H54 (cell line): ENCODE measurements around the gene ERC2.

Experiments
- DNase-seq: peaks from one replicate; pipeline ENCODE4 v3.0.0; 2011; ENCODE audit warnings: low spot score, mixed read lengths; ENCODE audit not compliant: insufficient read length
- FAIRE-seq: peaks from 3 replicates; lab custom pipeline; 2011; peaks lifted over from hg19 to GRCh38; lab: Jason Lieb, UNC
- POLR2A ChIP-seq: IDR thresholded peaks from 2 replicates; pipeline ENCODE4 v1.6.1; 2011; ENCODE audit warnings: low read depth, mild to moderate bottlenecking, low read length

Gene ERC2

GRCh38 chr3:55708242-55708641 is 760.0 kb downstream of the ERC2 start:
- no peak for FAIRE-seq
- TF ChIP-seq POLR2A = no peak
- no peak for DNase-seq

GRCh38 chr3:55704521-55704920 is 763.7 kb downstream of the ERC2 start:
- FAIRE-seq (no peak), DNase-seq (no peak)
- no peak for TF ChIP-seq POLR2A

- DNase-seq (no peak), FAIRE-seq (no peak)
- TF ChIP-seq POLR2A = no peak
Observed at GRCh38 chr3:55702822-55703221, 765.4 kb downstream of the ERC2 start.

GRCh38 chr3:55701997-55702396 is 766.3 kb downstream of the ERC2 start:
- DNase-seq = no peak
- no peak for TF ChIP-seq POLR2A
- no peak for FAIRE-seq

- DNase-seq = no peak
- TF ChIP-seq POLR2A = no peak
- FAIRE-seq = no peak
Observed at GRCh38 chr3:55698831-55699230, 769.4 kb downstream of the ERC2 start.

- DNase-seq (no peak), FAIRE-seq (no peak)
- no peak for TF ChIP-seq POLR2A
Observed at GRCh38 chr3:55697177-55697865, 770.9 kb downstream of the ERC2 start.

GRCh38 chr3:55692957-55693558 is 775.2 kb downstream of the ERC2 start:
- FAIRE-seq = no peak
- DNase-seq = no peak
- TF ChIP-seq POLR2A = no peak

- TF ChIP-seq POLR2A = no peak
- no peak for DNase-seq
- FAIRE-seq = no peak
Observed at GRCh38 chr3:55692295-55692956, 775.8 kb downstream of the ERC2 start.

- no peak for DNase-seq
- no peak for FAIRE-seq
- no peak for TF ChIP-seq POLR2A
Observed at GRCh38 chr3:55691141-55691540, 777.1 kb downstream of the ERC2 start.

GRCh38 chr3:55690726-55691125 is 777.5 kb downstream of the ERC2 start:
- FAIRE-seq (no peak), DNase-seq (no peak)
- TF ChIP-seq POLR2A = no peak

- DNase-seq (no peak), FAIRE-seq (no peak)
- TF ChIP-seq POLR2A = no peak
Observed at GRCh38 chr3:55690177-55690576, 778.1 kb downstream of the ERC2 start.

GRCh38 chr3:55688154-55688553 is 780.1 kb downstream of the ERC2 start:
- FAIRE-seq = no peak
- no peak for DNase-seq
- TF ChIP-seq POLR2A = no peak

- DNase-seq = no peak
- no peak for TF ChIP-seq POLR2A
- no peak for FAIRE-seq
Observed at GRCh38 chr3:55687526-55687925, 780.7 kb downstream of the ERC2 start.

GRCh38 chr3:55686426-55687254 is 781.6 kb downstream of the ERC2 start:
- no peak for DNase-seq
- TF ChIP-seq POLR2A = no peak
- FAIRE-seq = no peak
